HepG2 (cell line): ENCODE measurements around the gene TRAPPC12. TPM values are rescaled to one million over a fixed set of nuclear protein-coding genes. Genes with fewer than 3 reads are reported as not detected.
A peak's percentile ranks its signal among the peaks of the same experiment; 100 is the strongest.

Experiments
- GTF2F1 ChIP-seq: fragments of 150-350 bp; IDR thresholded peaks from 2 replicates; pipeline ENCODE4 v1.6.1; 2014; ENCODE audit warnings: low read length
- NFRKB ChIP-seq: fragments of 450-650 bp; IDR thresholded peaks from 2 replicates; pipeline ENCODE4 v1.6.1; 2017
- NR1H2 ChIP-seq: sonication (generic); formaldehyde crosslinking; IDR thresholded peaks from 2 replicates; pipeline ENCODE4 v1.8.1; 2022; ENCODE audit warnings: low read depth, missing genetic modification reagents, borderline replicate concordance
- SRSF1 ChIP-seq: fragments of 200-400 bp; formaldehyde crosslinking; optimal IDR thresholded peaks from 2 replicates; pipeline ENCODE3; 2017; ENCODE audit warnings: mild to moderate bottlenecking, low read depth, low read length, moderate library complexity
- TOE1 ChIP-seq: sonication (generic); formaldehyde crosslinking; IDR thresholded peaks from 2 replicates; pipeline ENCODE4 v1.4.0; 2020; ENCODE audit warnings: mild to moderate bottlenecking, missing genetic modification reagents
- ZNF33A ChIP-seq: sonication (generic); formaldehyde crosslinking; IDR thresholded peaks from 2 replicates; pipeline ENCODE4 v1.5.1; 2020; ENCODE audit warnings: missing genetic modification reagents, mild to moderate bottlenecking, moderate library complexity, borderline replicate concordance
- ZNF589 ChIP-seq: sonication (generic); formaldehyde crosslinking; conservative IDR thresholded peaks from 2 replicates; pipeline ENCODE4 v1.8.0; 2022; ENCODE audit warnings: mild to moderate bottlenecking, moderate library complexity, missing genetic modification reagents
- ZNF672 ChIP-seq: sonication (generic); formaldehyde crosslinking; IDR thresholded peaks from 2 replicates; pipeline ENCODE4 v1.8.1; 2022; ENCODE audit warnings: missing genetic modification reagents
- polyA plus RNA-seq, 8 experiments: library from polyadenylated mRNA; depleted of rRNA in 3 of 8; stranded (reverse) in 7 of 8; unstranded in 1 of 8; fragments of >200 nt; fragmentation: Illumina TruSeq in 4 of 8; extraction: Trizol in 4 of 8; gene quantifications; 2 replicates each; pipeline versions ENCODE4 v1.2.1 to v1.2.3, GENCODE V29; 2011 to 2016; ENCODE audit warnings: low read depth in 4 of 8, missing spikeins in 1 of 8, mixed read lengths in 1 of 8; ENCODE audit not compliant: insufficient read depth in 1 of 8
- total RNA-seq, 5 experiments: library from RNA; depleted of rRNA; stranded (reverse); fragments of >200 nt; fragmentation: Illumina TruSeq; extraction: Trizol; gene quantifications; 2 replicates each; pipeline ENCODE4 v1.2.3, GENCODE V29; 2016; ENCODE audit warnings: low read depth in 1 of 5
- TF ChIP-seq, protein P1 (sequence below): sonication (generic); formaldehyde crosslinking; IDR thresholded peaks from 2 replicates; pipeline ENCODE4 v1.8.0; 2022; ENCODE audit warnings: missing genetic modification reagents, mild to moderate bottlenecking, moderate library complexity, borderline replicate concordance
- TF ChIP-seq, protein P2 (sequence below): sonication (generic); formaldehyde crosslinking; IDR thresholded peaks from 2 replicates; pipeline ENCODE4 v1.5.0; 2020; ENCODE audit warnings: missing genetic modification reagents
- TF ChIP-seq, protein P3 (sequence below): sonication (generic); formaldehyde crosslinking; IDR thresholded peaks from 2 replicates; pipeline ENCODE4 v1.4.0; 2020; ENCODE audit warnings: missing genetic modification reagents
- TF ChIP-seq, protein P4 (sequence below): sonication (generic); formaldehyde crosslinking; IDR thresholded peaks from 2 replicates; pipeline ENCODE4 v1.4.0; 2020; ENCODE audit warnings: missing genetic modification reagents
- TF ChIP-seq, protein P5 (sequence below): sonication (generic); formaldehyde crosslinking; IDR thresholded peaks from 2 replicates; pipeline ENCODE4 v1.4.0; 2020; ENCODE audit warnings: missing genetic modification reagents
- TF ChIP-seq, protein P6 (sequence below): sonication (generic); formaldehyde crosslinking; IDR thresholded peaks from 2 replicates; pipeline ENCODE4 v1.5.1; 2020; ENCODE audit warnings: mild to moderate bottlenecking, moderate library complexity, missing genetic modification reagents
- TF ChIP-seq, protein P7 (sequence below): sonication (generic); formaldehyde crosslinking; IDR thresholded peaks from 2 replicates; pipeline ENCODE4 v1.5.0; 2020; ENCODE audit warnings: missing genetic modification reagents
- TF ChIP-seq, protein P8 (sequence below): sonication (generic); formaldehyde crosslinking; IDR thresholded peaks from 2 replicates; pipeline ENCODE4 v1.5.0; 2020; ENCODE audit warnings: missing genetic modification reagents

Gene TRAPPC12
- total and polyA plus RNA-seq, 2 of the 13 experiments (the other 11 are each of a cell fraction or from before 2014, with no cell fraction given) = 46.4 to 97.7 TPM

DNA sequence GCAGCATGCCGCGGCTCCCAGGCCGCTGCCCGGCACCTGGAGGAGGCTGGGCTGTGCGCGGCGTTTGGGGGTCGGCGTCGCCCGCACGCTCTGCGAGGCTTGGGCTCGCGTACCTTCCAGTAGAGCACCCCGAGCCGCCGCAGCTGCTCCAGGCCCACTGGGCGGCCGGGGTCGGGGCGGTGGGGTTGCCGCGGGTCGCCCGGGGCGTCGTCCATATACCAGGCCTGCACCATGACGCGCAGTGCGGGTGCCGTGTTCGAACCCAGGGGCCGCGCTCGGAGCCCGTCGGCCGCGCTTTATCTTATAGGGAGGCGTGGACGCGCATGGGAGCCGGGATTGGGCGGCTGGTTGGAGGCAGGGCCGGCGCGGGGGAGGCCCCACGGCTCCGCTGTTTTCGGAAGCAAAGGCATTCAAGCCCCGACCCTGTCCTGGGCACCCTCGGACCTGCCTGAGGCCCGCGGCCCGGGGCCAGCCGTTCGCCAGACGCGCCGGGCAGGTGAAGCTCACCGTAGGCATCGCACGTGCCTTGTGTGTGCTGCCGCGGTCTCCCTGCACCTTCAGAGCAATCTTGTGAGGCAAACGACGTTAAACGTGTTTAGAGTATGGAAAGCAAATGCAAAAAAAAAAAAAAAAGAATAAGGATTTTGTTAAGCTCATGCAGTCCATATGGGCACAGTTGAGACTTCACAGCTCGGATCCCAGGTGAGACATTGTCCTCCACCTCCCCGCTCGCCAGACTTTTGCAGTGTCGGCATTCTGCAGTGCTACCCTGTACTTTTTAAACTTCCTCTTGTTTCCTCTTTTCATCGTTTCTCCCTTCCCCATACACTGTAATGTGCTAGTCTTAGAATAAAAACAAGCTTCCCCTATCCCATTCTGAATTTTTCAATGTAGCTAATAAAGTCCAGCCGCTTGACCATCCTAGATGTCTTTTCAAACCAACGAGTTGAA is 140.0 kb downstream of the TRAPPC12 start, which contains the start of gene ADI1 (continued):
- TF ChIP-seq, protein P1, sequence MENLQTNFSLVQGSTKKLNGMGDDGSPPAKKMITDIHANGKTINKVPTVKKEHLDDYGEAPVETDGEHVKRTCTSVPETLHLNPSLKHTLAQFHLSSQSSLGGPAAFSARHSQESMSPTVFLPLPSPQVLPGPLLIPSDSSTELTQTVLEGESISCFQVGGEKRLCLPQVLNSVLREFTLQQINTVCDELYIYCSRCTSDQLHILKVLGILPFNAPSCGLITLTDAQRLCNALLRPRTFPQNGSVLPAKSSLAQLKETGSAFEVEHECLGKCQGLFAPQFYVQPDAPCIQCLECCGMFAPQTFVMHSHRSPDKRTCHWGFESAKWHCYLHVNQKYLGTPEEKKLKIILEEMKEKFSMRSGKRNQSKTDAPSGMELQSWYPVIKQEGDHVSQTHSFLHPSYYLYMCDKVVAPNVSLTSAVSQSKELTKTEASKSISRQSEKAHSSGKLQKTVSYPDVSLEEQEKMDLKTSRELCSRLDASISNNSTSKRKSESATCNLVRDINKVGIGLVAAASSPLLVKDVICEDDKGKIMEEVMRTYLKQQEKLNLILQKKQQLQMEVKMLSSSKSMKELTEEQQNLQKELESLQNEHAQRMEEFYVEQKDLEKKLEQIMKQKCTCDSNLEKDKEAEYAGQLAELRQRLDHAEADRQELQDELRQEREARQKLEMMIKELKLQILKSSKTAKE (CRISPR knock-in tag) = peak; percentile 54; the same call in 1 of the 2 replicates
- no peak for TF ChIP-seq NR1H2
- TF ChIP-seq, protein P2, sequence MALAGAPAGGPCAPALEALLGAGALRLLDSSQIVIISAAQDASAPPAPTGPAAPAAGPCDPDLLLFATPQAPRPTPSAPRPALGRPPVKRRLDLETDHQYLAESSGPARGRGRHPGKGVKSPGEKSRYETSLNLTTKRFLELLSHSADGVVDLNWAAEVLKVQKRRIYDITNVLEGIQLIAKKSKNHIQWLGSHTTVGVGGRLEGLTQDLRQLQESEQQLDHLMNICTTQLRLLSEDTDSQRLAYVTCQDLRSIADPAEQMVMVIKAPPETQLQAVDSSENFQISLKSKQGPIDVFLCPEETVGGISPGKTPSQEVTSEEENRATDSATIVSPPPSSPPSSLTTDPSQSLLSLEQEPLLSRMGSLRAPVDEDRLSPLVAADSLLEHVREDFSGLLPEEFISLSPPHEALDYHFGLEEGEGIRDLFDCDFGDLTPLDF (CRISPR knock-in tag) = peak; percentile 82
- TF ChIP-seq, protein P3, sequence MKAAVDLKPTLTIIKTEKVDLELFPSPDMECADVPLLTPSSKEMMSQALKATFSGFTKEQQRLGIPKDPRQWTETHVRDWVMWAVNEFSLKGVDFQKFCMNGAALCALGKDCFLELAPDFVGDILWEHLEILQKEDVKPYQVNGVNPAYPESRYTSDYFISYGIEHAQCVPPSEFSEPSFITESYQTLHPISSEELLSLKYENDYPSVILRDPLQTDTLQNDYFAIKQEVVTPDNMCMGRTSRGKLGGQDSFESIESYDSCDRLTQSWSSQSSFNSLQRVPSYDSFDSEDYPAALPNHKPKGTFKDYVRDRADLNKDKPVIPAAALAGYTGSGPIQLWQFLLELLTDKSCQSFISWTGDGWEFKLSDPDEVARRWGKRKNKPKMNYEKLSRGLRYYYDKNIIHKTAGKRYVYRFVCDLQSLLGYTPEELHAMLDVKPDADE (CRISPR knock-in tag) = peak; percentile 83; the same call in 1 of the 2 replicates
- TF ChIP-seq, protein P4, sequence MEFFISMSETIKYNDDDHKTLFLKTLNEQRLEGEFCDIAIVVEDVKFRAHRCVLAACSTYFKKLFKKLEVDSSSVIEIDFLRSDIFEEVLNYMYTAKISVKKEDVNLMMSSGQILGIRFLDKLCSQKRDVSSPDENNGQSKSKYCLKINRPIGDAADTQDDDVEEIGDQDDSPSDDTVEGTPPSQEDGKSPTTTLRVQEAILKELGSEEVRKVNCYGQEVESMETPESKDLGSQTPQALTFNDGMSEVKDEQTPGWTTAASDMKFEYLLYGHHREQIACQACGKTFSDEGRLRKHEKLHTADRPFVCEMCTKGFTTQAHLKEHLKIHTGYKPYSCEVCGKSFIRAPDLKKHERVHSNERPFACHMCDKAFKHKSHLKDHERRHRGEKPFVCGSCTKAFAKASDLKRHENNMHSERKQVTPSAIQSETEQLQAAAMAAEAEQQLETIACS (CRISPR knock-in tag) = peak; percentile 87
- 0 out of 2 replicates have a peak, but pooled peaks have one; percentile 25 for TF ChIP-seq ZNF589
- TF ChIP-seq, protein P5, sequence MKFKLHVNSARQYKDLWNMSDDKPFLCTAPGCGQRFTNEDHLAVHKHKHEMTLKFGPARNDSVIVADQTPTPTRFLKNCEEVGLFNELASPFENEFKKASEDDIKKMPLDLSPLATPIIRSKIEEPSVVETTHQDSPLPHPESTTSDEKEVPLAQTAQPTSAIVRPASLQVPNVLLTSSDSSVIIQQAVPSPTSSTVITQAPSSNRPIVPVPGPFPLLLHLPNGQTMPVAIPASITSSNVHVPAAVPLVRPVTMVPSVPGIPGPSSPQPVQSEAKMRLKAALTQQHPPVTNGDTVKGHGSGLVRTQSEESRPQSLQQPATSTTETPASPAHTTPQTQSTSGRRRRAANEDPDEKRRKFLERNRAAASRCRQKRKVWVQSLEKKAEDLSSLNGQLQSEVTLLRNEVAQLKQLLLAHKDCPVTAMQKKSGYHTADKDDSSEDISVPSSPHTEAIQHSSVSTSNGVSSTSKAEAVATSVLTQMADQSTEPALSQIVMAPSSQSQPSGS (CRISPR knock-in tag) = peak; percentile 71
- TF ChIP-seq SRSF1 = peak; percentile 42
- 0 out of 2 replicates have a peak, but pooled peaks have one; percentile 44 for TF ChIP-seq ZNF33A (CRISPR knock-in tag)
- TF ChIP-seq, protein P6, sequence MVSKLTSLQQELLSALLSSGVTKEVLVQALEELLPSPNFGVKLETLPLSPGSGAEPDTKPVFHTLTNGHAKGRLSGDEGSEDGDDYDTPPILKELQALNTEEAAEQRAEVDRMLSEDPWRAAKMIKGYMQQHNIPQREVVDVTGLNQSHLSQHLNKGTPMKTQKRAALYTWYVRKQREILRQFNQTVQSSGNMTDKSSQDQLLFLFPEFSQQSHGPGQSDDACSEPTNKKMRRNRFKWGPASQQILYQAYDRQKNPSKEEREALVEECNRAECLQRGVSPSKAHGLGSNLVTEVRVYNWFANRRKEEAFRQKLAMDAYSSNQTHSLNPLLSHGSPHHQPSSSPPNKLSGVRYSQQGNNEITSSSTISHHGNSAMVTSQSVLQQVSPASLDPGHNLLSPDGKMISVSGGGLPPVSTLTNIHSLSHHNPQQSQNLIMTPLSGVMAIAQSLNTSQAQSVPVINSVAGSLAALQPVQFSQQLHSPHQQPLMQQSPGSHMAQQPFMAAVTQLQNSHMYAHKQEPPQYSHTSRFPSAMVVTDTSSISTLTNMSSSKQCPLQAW (CRISPR knock-in tag) = no peak; the same call in 1 of the 2 replicates
- TF ChIP-seq, protein P7, sequence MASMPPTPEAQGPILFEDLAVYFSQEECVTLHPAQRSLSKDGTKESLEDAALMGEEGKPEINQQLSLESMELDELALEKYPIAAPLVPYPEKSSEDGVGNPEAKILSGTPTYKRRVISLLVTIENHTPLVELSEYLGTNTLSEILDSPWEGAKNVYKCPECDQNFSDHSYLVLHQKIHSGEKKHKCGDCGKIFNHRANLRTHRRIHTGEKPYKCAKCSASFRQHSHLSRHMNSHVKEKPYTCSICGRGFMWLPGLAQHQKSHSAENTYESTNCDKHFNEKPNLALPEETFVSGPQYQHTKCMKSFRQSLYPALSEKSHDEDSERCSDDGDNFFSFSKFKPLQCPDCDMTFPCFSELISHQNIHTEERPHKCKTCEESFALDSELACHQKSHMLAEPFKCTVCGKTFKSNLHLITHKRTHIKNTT = no peak
- TF ChIP-seq GTF2F1 = no peak
- TF ChIP-seq, protein P8, sequence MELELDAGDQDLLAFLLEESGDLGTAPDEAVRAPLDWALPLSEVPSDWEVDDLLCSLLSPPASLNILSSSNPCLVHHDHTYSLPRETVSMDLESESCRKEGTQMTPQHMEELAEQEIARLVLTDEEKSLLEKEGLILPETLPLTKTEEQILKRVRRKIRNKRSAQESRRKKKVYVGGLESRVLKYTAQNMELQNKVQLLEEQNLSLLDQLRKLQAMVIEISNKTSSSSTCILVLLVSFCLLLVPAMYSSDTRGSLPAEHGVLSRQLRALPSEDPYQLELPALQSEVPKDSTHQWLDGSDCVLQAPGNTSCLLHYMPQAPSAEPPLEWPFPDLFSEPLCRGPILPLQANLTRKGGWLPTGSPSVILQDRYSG (CRISPR knock-in tag) = peak; percentile 91
- peak; percentile 95 for TF ChIP-seq TOE1
- TF ChIP-seq ZNF672 (CRISPR knock-in tag) = no peak
- no peak for TF ChIP-seq NFRKB
